Hepatocyte (in vitro differentiated cells): ENCODE data around the gene FIBCD1. TPM values are rescaled to one million over a fixed set of nuclear protein-coding genes. Genes with fewer than 3 reads are reported as not detected.

Experiments
- DNase-seq: peaks from one replicate; pipeline ENCODE4 v3.0.0-alpha.2; 2016; ENCODE audit warnings: low spot score
- H2AFZ ChIP-seq: fragments of 200-600 bp; sonication (generic); 2 replicates; pipeline ENCODE4 v1.6.0; 2016; ENCODE audit warnings: antibody characterized with exemption, mild to moderate bottlenecking
- H3K27ac ChIP-seq: fragments of 200-600 bp; sonication (generic); 2 replicates; pipeline ENCODE4 v1.5.1; 2016; ENCODE audit warnings: mild to moderate bottlenecking
- H3K27me3 ChIP-seq: fragments of 200-600 bp; sonication (generic); 2 replicates; pipeline ENCODE4 v1.6.1; 2016
- H3K36me3 ChIP-seq: fragments of 200-600 bp; sonication (generic); replicated peaks from 2 replicates; pipeline ENCODE4 v1.5.1; 2016; ENCODE audit warnings: low read depth; ENCODE audit not compliant: insufficient read depth
- H3K4me1 ChIP-seq: fragments of 200-600 bp; sonication (generic); 2 replicates; pipeline ENCODE4 v1.5.1; 2016; ENCODE audit warnings: mild to moderate bottlenecking, moderate library complexity; ENCODE audit not compliant: insufficient read depth
- H3K4me2 ChIP-seq: fragments of 200-600 bp; sonication (generic); 2 replicates; pipeline ENCODE4 v1.6.0; 2016
- H3K4me3 ChIP-seq: fragments of 200-600 bp; sonication (generic); 2 replicates; pipeline ENCODE4 v1.5.1; 2016; ENCODE audit warnings: mild to moderate bottlenecking
- H3K79me2 ChIP-seq: fragments of 200-600 bp; sonication (generic); 2 replicates; pipeline ENCODE4 v1.6.0; 2017; ENCODE audit warnings: mild to moderate bottlenecking
- H3K9me2 ChIP-seq: fragments of 200-600 bp; sonication (generic); replicated peaks from 2 replicates; pipeline ENCODE4 v1.6.0; 2017; ENCODE audit warnings: mild to moderate bottlenecking; ENCODE audit not compliant: insufficient read depth
- H3K9me3 ChIP-seq: fragments of 200-600 bp; sonication (generic); 2 replicates; pipeline ENCODE4 v1.5.1; 2016; ENCODE audit warnings: low read depth, mild to moderate bottlenecking
- H4K20me1 ChIP-seq: fragments of 200-600 bp; sonication (generic); 2 replicates; pipeline ENCODE4 v1.6.0; 2016; ENCODE audit warnings: mild to moderate bottlenecking; ENCODE audit not compliant: insufficient read depth, poor library complexity, severe bottlenecking
- CTCF ChIP-seq: fragments of 200-600 bp; sonication (generic); IDR thresholded peaks from 2 replicates; pipeline ENCODE4 v1.5.1; 2016; ENCODE audit warnings: antibody characterized with exemption, mild to moderate bottlenecking; ENCODE audit not compliant: poor library complexity
- EZH2 ChIP-seq: fragments of 200-600 bp; sonication (generic); IDR thresholded peaks from 2 replicates; pipeline ENCODE4 v1.6.1; 2016; ENCODE audit warnings: antibody characterized with exemption, mild to moderate bottlenecking, borderline replicate concordance
- EZH2phosphoT487 ChIP-seq: fragments of 200-600 bp; sonication (generic); IDR thresholded peaks from one replicate; pipeline ENCODE4 v1.6.1; 2018; ENCODE audit warnings: antibody characterized with exemption, mild to moderate bottlenecking, low read depth, moderate library complexity; ENCODE audit not compliant: unreplicated experiment, severe bottlenecking
- WGBS: methylation state at CpG from one replicate; pipeline ENCODE4 v1.1.6; 2016; ENCODE audit warnings: low lambda C conversion rate; ENCODE audit errors: missing lambda C conversion rate; 5-methylcytosine and 5-hydroxymethylcytosine counted together
- polyA plus RNA-seq: library from polyadenylated mRNA; unstranded; fragments of >200 nt; fragmentation: Nextera tagmentation; extraction: Ambion mirVana; gene quantifications from 2 replicates; pipeline ENCODE4 v1.2.1, GENCODE V29; 2016
- total RNA-seq: library from RNA; depleted of rRNA; stranded (reverse); fragments of >200 nt; gene quantifications from 2 replicates; pipeline ENCODE4 v1.2.3, GENCODE V29; 2014

The FIBCD1 gene
- total and polyA plus RNA-seq, 2 experiments from 2014 or later, result 0.33 TPM; not detected in 1

GRCh38 chr9:130893341-130894101, 45.5 kb downstream of the FIBCD1 start:
- H3K36me3 ChIP-seq, result no peaks in the 10 kb centered on the region
- no peaks in the 10 kb centered on the region for H3K9me2 ChIP-seq
- DNase-seq, result no peak
- TF ChIP-seq EZH2 (no peak), CTCF (peak; percentile 20), EZH2phosphoT487 (no peak)
- 89% methylated on average over 34 of the region's 34 CpGs for WGBS
- H2AFZ ChIP-seq, result no peak overlapping the region
- H3K79me2 ChIP-seq, result no peaks in the 10 kb centered on the region
- H3K27ac ChIP-seq, result no peak overlapping the region
- no peaks in the 10 kb centered on the region for H3K4me1 ChIP-seq
- H3K27me3 ChIP-seq, result no peaks in the 10 kb centered on the region
- no peak overlapping the region for H3K4me2 ChIP-seq
- no peaks in the 10 kb centered on the region for H3K9me3 ChIP-seq
- H3K4me3 ChIP-seq, result no peak overlapping the region
- H4K20me1 ChIP-seq, result no peaks in the 10 kb centered on the region

- no peaks in the 10 kb centered on the region for H3K79me2 ChIP-seq
- H3K9me2 ChIP-seq, result no peaks in the 10 kb centered on the region
- 90% methylated on average over 24 of the region's 24 CpGs for WGBS
- H3K27me3 ChIP-seq, result no peaks in the 10 kb centered on the region
- no peaks in the 10 kb centered on the region for H4K20me1 ChIP-seq
- H3K9me3 ChIP-seq, result no peaks in the 10 kb centered on the region
- no peak overlapping the region for H3K4me3 ChIP-seq
- H2AFZ ChIP-seq, result no peak overlapping the region
- DNase-seq, result no peak
- no peak for TF ChIP-seq EZH2phosphoT487
- no peak for TF ChIP-seq CTCF
- H3K36me3 ChIP-seq, result no peaks in the 10 kb centered on the region
- no peak overlapping the region for H3K27ac ChIP-seq
- no peaks in the 10 kb centered on the region for H3K4me1 ChIP-seq
- H3K4me2 ChIP-seq, result no peak overlapping the region
Measured at GRCh38 chr9:130892477-130893304, 46.4 kb downstream of the FIBCD1 start.

- WGBS, result 93% methylated on average over 18 of the region's 18 CpGs
- no peak for DNase-seq
- H3K4me1 ChIP-seq, result no peaks in the 10 kb centered on the region
- H3K4me3 ChIP-seq, result no peak overlapping the region
- no peaks in the 10 kb centered on the region for H3K9me2 ChIP-seq
- no peak overlapping the region for H2AFZ ChIP-seq
- peaks cover 8% of the 10 kb centered on the region for H4K20me1 ChIP-seq
- H3K4me2 ChIP-seq, result no peak overlapping the region
- H3K79me2 ChIP-seq, result no peaks in the 10 kb centered on the region
- H3K9me3 ChIP-seq, result no peaks in the 10 kb centered on the region
- H3K27ac ChIP-seq, result no peak overlapping the region
- no peaks in the 10 kb centered on the region for H3K27me3 ChIP-seq
- no peaks in the 10 kb centered on the region for H3K36me3 ChIP-seq
- TF ChIP-seq EZH2phosphoT487, result no peak
- no peak for TF ChIP-seq CTCF
- TF ChIP-seq EZH2, result no peak
Measured at GRCh38 chr9:130891688-130892476, 47.2 kb downstream of the FIBCD1 start.
